HG03520 (cell line): ENCODE measurements around the gene SOCS7.
A peak's percentile ranks its signal among the peaks of the same experiment; 100 is the strongest.

Experiments used
- ATAC-seq: cut with Tn5 transposase; IDR thresholded peaks from one replicate; pipeline ENCODE4 v1.9.1; 2021; ENCODE audit warnings: mild to moderate bottlenecking, moderate library complexity; ENCODE audit not compliant: unreplicated experiment

Gene SOCS7, protein sequence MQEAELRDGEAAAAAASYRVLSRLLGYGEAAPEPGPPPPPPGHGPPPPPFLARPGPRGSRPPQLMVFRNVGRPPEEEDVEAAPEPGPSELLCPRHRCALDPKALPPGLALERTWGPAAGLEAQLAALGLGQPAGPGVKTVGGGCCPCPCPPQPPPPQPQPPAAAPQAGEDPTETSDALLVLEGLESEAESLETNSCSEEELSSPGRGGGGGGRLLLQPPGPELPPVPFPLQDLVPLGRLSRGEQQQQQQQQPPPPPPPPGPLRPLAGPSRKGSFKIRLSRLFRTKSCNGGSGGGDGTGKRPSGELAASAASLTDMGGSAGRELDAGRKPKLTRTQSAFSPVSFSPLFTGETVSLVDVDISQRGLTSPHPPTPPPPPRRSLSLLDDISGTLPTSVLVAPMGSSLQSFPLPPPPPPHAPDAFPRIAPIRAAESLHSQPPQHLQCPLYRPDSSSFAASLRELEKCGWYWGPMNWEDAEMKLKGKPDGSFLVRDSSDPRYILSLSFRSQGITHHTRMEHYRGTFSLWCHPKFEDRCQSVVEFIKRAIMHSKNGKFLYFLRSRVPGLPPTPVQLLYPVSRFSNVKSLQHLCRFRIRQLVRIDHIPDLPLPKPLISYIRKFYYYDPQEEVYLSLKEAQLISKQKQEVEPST

DNA sequence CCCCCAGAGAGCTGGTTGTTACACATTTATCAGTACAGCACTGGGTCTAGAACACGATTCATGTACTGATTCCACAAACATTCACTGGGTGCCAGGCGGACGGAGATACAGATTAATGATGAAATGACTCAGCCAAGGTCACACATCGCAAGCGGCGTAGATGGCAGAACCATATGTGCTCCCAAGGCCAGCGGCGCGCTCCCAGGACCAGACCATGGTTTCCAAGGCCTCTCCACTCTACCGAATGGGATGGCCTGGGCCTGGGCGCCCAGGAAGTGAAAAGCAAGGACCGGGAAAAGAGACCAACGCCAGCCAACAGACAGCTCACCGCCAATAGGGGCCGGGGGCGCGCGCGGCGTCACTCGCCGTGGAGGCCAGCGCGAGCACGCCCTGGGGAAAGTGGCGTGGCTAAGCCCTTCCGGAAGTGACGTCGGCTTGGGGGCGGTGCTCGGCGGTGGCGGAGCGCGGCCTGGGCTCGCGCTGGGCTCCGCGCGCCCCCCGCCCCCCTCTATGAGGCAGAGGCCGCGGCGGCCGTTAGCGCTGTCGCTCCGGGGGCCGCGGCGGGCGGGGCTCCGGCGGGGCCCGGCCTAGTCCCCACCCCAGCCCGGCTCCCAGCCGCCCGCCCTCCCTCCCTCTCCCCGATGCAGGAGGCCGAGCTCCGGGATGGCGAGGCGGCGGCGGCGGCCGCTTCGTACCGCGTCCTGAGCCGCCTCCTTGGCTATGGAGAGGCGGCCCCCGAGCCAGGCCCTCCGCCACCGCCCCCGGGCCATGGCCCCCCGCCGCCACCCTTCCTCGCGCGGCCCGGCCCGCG is at the start of gene SOCS7:
Gene SOCS7 (plus strand): TSS at position 433 of the 811 bp plus-strand sequence. CDS start 209 bp downstream, at position 642.
- ATAC-seq, result peak; percentile 71

DNA sequence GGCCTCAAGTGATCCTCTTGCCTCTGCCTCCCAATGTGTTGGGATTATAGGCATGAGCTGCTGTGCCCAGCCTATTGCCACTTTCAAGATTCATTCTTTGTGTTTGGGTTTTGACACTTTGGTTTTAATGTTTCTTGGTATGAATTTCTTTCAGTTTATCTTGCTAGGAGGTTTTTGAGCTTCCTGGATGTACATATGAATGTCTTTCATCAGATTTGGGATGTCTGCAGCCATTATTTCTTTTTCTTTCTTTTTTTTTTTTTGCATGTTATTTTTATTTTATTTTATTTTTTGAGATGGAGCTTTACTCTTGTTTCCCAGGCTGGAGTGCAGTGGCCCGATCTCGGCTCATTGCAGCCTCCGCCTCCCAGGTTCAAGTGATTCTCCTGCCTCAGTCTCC is 36.1 kb upstream of the SOCS7 start:
- ATAC-seq, result no peak

DNA sequence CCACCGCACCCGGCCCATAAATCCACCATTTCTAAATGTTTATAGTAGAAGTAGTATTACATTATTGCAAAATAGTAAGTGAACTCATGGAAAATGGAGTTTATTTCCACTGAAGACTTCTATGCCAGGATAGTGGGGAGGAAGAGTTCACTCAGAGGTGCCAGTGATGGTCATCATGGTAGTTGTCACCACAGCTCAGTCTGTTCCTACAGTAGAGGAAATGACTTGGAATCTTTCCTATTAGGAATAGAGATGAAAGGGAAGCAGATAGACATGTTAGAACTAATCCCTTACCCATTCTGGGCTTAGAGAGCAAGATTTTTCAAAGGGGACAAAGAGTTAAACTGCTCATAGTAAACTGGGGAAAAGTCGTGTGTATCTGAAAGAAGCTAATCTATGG is 34.6 kb upstream of the SOCS7 start:
- ATAC-seq, result no peak

DNA sequence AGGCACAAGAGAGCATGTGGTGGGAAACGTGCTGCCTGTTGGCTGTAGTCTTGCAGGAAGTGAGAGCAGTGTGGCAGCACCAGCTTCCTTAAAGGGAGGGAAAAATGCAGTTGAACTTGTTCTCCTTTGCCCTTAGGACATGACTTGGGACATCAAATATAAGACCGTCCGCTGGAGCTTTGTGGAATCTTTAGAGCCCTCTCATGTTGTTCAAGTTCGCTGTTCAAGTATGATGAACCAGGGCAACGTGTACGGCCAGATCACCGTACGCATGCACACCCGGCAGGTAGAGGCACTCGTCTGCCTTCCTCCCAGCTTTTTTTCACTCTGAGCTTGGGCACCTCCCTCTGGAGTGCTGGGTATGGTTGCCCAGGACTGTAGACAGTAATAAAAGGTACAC is 31.2 kb upstream of the SOCS7 start:
- ATAC-seq, result no peak

DNA sequence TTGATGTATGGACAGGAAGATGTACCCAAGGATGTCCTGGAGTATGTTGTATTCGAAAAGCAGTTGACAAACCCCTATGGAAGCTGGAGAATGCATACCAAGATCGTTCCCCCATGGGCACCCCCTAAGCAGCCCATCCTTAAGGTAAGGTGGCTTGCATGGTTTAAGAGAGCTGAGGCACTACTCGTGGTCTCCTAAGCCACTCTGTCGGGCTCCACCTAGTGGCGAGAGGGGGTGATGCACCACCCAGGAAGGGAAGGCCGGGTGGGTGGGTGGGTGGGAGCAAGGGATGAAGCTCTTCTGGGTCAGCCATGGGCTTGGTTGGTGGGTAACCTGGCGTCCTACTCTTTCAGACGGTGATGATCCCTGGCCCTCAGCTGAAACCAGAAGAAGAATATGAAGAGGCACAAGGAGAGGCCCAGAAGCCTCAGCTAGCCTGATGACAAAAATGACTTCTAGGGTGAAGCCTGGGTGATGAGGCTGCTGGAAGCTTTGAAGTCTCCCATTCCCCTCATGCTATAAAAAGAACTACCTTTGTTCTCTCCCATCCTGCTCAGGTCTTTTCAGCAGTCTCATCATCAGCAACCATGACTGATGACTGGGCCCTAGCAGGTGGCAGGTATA is 29.4 kb upstream of the SOCS7 start:
- ATAC-seq, result no peak

DNA sequence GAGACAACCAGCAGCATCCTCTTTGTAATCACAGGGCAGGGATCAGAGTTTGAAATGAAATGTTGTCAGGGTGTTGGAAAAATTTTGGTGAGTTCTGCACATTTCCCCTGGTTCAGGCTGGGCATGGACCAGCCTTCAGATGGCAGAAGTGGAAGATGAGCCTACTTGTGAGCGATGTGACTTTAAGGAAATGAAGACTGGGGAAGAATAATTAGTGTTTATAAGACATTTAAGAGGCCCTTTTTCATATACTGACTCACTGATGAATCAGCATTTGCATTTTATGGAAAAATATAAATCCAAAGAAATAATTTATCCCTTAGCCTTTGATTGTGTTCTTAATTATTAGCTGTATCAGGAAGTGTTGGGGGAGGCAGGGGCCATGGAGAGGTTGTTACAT is 28.7 kb upstream of the SOCS7 start:
- no peak for ATAC-seq

DNA sequence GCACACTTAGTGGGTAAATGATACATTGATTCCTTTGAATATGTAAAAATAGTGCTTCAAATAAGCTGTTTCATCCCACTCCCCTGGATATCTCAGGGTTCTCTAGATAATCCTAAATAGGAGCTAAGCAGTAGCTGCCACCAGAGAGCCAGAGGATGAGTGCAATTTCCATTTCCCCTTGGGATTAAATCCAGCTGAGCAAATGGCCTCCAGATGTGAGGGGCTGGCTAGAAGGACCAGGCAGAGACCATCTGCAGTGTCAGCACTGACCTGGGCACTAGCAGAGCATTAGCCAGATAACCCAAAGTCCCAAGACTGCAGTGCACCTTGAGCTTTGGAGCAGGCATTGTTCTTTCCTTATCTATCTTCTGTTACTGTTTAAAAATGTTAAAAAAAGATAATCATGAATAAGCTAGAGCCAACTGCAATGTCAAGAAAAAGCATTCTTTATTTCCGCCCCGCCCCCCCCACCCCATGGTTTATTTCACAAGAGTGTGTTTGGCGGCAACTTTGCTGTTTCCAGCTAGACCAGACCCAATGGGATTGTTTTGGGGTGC is 27.4 kb upstream of the SOCS7 start:
- ATAC-seq, result no peak

DNA sequence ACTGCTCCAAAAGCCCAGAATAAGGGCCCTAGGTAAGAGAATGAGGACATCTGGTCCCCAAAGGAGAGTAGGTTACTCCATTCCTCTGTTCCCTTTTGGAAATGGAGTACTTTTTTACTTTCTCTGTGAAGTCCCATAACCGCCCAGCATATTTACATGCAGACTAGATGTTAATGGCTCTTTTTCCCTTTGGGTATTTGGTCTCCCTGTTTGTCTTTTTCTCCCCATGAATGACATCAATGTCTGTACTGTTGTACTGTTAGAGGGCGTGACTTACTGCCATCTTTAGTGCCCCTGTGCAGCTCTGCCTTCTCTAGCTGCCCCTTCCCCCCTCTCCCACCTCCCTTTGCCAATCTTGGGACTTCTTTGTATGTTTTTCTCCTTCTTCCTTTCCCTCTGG is 26.9 kb upstream of the SOCS7 start:
- ATAC-seq, result no peak

DNA sequence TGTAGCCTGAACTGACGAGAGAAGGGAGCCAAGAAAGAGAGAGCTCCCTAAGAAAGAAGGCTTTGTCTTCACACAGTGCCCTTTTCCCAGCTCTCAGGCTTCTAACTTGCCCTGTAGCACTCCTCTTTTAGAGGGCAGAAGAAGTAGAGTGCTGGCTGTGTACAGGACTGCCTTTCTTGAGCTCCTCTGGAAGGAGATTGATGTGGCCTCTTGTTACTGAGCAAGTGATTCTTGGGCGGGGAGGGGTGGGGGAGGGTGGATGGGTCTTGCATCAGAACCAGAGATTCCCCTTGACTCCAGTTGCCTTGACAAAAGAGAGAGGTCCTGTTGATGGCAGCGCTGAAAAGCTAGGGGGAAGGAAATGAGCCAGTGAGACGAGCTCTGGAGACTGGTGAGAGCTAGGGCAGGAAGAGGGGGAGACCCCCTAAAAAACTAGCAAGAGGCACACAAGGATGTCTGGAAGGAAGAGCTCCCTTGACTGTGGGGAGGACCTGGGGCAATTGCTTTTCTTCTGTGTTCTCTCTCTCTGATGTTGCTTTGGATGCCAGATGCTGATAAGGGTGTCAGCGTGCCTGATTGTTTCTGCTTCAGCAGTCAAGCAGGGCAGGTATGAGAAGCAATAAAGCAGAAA is 26.3 kb upstream of the SOCS7 start:
- no peak for ATAC-seq

DNA sequence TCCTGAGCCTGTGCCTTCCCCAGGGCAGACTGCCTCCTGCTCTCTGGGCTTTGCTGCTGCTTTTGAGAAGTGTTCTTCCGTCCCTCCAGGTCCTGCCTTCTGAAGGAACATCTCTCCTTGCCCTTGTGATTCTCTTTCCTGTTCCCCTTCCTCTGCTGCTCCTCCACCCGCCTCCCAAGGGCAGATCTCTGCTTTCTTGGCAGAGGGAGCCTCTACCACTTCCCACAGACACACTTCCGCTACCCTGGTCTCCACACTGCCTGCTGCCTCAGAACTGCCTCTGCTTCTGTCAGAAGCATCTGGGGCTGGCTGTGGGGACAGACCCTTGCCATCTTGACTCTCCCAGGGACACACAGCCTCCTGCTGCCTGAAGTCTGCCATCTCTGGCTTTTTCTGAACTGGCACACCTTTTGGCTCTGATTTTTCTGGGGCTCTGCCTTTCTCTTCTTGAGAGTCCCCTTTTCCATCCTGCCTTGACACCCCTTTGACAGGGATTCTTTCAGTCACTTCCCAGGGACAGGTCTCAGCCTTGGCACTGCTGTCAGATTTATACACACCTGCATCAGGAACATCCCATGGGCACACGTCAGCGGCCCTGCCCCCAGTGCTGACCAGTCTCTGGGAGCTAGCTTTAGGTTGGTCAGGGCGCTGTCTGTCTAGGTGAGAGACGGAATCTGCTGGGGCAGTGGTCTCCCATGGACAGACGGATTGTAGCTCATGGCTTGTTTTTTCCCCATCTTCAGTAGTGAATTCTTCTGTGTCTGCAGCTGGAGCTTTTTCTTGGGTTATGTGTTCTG is 24.4 kb upstream of the SOCS7 start:
- ATAC-seq, result no peak

DNA sequence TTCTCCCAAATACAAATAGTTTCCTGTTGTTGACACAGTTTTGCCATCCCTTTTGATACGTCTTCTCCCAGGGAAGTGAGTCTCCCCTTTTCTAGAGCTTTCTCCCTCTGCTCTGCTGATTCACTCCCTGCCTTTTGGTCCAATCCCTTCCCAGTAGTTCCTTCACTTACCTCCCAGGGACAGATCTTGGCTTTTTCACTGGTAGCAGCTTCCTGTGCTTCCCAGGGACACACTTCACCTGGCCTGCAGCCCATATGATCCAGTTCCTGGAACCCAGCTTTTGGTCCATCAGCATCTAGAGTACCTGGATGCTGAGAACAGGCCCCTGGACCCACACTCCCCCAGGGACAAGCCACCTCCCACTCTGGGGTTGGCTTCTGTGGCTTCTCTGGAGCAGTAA is 23.7 kb upstream of the SOCS7 start:
- ATAC-seq, result no peak

DNA sequence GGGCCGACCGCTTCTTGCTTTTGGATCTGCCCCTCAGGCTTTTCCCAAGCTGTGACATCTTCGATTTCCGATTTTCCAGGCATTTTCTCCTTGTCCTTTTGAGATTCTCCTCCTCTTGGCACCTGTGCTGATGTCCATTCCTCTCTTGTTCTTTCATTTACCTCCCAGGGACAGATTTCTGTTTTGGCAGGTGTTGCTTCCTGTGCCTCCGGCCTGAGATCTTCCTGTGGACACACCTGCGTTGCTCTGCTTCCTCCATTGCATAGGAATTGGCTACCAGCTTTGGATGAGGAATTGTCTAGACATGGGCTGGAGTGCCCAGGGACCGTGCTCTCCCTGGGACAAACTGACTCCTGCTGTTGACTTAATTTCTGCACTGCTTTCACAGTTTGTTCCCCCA is 23.0 kb upstream of the SOCS7 start:
- ATAC-seq, result no peak

DNA sequence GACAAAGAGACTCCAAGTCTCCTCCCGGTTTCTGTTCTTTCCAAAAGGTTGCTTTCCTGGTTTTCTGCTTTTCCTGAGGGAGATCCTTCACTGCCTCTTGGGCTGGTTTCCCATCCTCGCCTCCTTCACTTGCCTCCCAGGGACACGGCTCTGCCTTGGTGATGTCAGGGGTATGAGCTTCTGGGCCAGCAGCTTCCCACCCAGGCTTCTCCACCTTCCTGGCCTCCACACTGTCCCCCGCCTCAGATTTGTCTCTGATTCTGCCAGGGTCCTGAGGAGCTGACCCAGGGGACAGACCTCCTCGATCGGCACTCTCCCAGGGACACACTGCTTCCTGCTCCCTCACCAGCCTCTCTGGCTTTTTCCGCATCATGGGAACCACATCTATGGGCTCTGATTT is 22.4 kb upstream of the SOCS7 start:
- ATAC-seq, result no peak

DNA sequence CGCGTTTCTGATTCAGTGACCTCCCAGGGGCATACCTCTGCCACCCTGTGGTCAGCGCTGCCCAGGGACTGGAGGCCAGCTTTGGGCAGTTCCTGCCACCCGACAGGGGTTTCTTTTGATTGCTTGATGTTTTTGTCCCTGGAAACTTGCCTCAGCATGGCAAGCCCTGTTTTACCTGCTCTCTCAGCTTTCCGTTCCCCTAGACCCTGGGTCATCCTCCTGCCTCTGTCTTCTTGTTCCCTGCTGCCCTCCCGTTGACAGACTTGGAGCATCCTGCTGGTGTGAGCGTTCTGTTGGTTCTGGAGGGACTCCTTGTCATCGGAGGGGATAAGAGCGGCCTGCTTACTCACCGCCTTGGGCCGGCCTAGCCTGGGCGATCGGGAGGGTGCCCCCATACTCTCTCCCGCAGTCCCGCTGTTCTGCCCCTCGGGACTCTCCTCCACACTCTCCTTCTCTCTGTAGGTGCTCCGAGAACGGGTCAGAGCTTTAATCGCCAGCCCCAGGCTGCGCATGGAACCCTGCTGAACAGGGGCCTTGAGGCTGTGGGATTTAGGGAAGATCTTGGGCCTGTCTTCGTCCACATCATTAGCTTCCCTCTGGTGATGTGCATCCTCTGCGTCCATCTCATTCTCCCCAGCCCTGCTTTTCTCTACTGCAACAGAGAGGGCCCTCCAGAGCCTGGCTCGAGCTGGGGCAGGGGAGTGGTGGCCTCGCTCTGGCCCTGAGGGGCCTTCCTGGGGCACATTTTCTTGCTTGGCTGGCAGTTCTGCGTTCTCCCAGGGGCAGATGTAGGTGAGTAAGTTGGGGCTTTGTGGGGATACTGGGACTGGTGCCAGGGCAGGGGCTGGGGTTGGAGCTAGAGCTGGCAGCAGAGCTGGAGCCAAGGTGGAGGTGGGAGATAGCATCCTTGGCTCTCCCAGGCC is 21.6 kb upstream of the SOCS7 start:
- ATAC-seq, result no peak

DNA sequence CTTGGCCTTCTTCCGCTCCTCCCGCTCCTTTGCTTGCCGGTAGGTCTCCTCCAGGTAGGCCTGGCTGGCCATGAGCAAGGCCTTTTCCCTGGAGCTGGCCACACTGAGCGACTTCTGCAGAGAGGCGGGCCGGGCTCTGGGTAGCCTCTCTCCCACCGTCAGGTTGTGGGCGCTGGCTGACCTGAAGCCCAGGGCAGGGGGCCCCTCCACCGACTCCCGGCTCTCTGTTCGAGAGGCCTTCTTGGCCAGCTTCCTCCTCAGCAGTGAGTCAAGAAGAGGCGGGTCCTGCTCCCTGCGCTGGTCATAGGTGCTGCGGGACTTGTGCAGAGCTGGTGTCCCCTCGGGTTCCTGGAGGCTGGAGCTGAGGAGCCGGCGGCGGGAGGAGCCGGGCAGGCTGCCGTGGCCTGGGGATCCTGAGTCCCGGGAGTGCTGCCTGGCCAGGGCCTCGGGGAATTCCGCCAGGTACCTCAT is 20.7 kb upstream of the SOCS7 start:
- no peak for ATAC-seq

DNA sequence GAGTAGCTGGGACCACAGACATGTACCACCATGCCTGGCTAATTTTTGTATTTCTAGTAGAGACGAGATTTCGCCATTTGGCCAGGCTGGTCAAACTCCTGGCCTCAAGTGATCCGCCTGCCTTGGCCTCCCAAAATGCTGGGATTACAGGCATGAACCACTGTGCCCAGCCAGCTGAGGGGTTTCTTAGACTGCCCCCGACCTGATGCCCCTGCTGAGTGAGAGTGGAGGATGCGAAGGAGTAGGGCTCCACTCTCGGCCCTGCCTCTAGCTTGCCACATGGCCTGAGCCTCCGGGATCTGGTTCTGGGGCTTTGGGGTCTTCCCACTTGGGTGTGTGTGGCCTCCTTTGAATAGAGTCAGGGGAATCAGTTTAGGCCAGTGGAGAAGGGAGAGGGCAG is 18.9 kb upstream of the SOCS7 start:
- ATAC-seq, result no peak

DNA sequence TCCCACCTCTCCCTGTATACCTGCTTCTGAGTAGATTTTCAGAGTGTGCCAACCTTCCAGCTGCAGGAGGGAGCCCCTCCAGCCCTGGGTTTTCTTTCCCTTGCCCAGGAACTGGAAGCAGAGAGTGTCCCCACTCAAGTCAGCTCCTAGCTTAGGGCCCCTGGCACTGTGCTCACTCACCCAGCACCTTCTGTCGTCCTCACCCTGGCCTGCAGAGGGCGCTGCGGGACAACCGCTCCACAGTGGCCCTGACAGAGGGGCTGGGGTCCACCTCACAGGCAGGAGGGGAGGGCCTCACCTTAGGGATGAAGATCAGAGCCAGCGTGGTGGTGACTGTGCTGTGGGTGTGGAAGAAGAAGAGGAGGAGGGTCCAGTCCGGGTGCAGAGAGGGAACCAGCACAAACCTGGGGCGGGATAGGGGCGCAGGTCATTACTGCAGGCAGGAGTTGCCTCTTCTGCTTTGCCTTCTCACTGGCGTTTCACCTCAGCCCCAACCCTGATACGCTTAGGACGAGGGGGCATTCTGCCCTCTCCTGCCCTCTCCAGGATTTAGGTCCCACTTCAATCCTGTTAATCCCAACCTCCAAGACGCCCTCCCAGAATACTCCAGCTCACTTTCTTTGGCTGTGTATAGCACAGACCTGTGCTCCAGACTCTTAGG is 17.9 kb upstream of the SOCS7 start:
- ATAC-seq, result no peak
